Heart left ventricle (tissue), 16 donors: ENCODE measurements around the gene ADH1C. TPM values are rescaled to one million over a fixed set of nuclear protein-coding genes. Genes with fewer than 3 reads are reported as not detected.

Experiments used
- ATAC-seq, 4 donors: fragments of 200-7000 bp; cut with Tn5 transposase; one replicate each; pipeline ENCODE4 v1.9.1; 2020 to 2022; ENCODE audit warnings: moderate library complexity in 4 of 4, mild to moderate bottlenecking in 3 of 4, moderate number of reproducible peaks in 1 of 4
- DNase-seq, 5 donors: peaks; one replicate each; pipeline ENCODE4 v3.0.0-alpha.2; 2020
- H3K27ac ChIP-seq, 12 donors: fragments of 200-600 bp; sonication (generic) in 4 of 12; one replicate each; pipeline versions ENCODE4 v1.5.0 to v1.8.0; 2016 to 2022; ENCODE audit warnings: mild to moderate bottlenecking in 2 of 12
- H3K27me3 ChIP-seq, 9 donors: fragments of 200-600 bp; sonication (generic) in 2 of 9; one replicate each; pipeline versions ENCODE4 v1.5.1 to v1.8.0; 2016 to 2022; ENCODE audit warnings: mild to moderate bottlenecking in 3 of 9
- H3K36me3 ChIP-seq, 9 donors: fragments of 200-600 bp; sonication (generic) in 2 of 9; one replicate each; pipeline versions ENCODE4 v1.5.0 to v1.8.0; 2018 to 2022; ENCODE audit warnings: mild to moderate bottlenecking in 2 of 9
- H3K4me1 ChIP-seq, 12 donors: fragments of 200-600 bp; sonication (generic) in 4 of 12; one replicate each; pipeline versions ENCODE4 v1.5.0 to v1.8.0; 2016 to 2022; ENCODE audit warnings: mild to moderate bottlenecking in 3 of 12
- H3K4me3 ChIP-seq, 12 donors: fragments of 200-600 bp; sonication (generic) in 4 of 12; one replicate each; pipeline versions ENCODE4 v1.5.0 to v1.8.0; 2017 to 2022; ENCODE audit warnings: mild to moderate bottlenecking in 9 of 12, moderate library complexity in 4 of 12
- H3K9me3 ChIP-seq, 12 donors: fragments of 200-600 bp; sonication (generic) in 4 of 12; one replicate each; pipeline versions ENCODE4 v1.5.0 to v1.8.0; 2016 to 2022; ENCODE audit warnings: mild to moderate bottlenecking in 1 of 12
- POLR2A ChIP-seq, 2 donors: fragments of 450-650 bp; IDR thresholded peaks; one replicate each; pipeline ENCODE4 v1.6.1; 2017; ENCODE audit warnings: antibody characterized with exemption in 2 of 2, mild to moderate bottlenecking in 2 of 2, moderate library complexity in 2 of 2
- WGBS, 4 donors: extraction: QIAGEN DNeasy Blood & Tissue Kit in 2 of 4; methylation state at CpG; one replicate each; pipeline versions ENCODE4 v1.1.5 to v1.1.7; 2013 to 2018; 5-methylcytosine and 5-hydroxymethylcytosine counted together
- intact Hi-C, 10 donors: fragments of 100-400 bp; cut with DNase I; formaldehyde crosslinking; loops; one replicate each; pipeline versions ENCODE4 v1.11.1 to v1.14.2; 2022
- polyA plus RNA-seq, 2 donors: library from polyadenylated mRNA; stranded (reverse); fragments of 200-250 nt; gene quantifications; one replicate each; pipeline ENCODE4 v1.2.3, GENCODE V29; 2013
- total RNA-seq, 9 donors: library from RNA; depleted of rRNA in 2 of 9; stranded (reverse); fragments of >200 nt in 2 of 9; fragmentation: NEBNext Ultra II Directional in 3 of 9; extraction: Animal tissue kit (Norgen Biotek cat#: 25700) in 3 of 9; gene quantifications; one replicate each; pipeline versions ENCODE4 v1.1.0 to v1.2.4, GENCODE V29; 2016 to 2023
- TF ChIP-seq, protein P1 (sequence below), 12 donors: fragments of 200-600 bp; sonication (generic) in 4 of 12; IDR thresholded peaks; one replicate each; pipeline versions ENCODE4 v1.5.0 to v1.8.0; 2018 to 2022; ENCODE audit warnings: antibody characterized with exemption in 12 of 12, mild to moderate bottlenecking in 5 of 12
- donor health status: ischemic (EF 13 %, LVEDD 7.1; RV severe dilation, severe dysfunction).
- donor health status: healthy with polysubstance abuse.
- donor health status: DM: no; HTN: yes; CAD: no.
- donor health status: DM: no; HTN: no; CAD: no.
- donor health status: ischemic (EF 25% LVEDD 6.9; RV normal size, moderate dysfunction).
- donor health status: ischemic (EF 25% LVEDD 5.7; RV mildly dilated, moderate dysfunction).
- donor health status: healthy.
- donor health status: DM: yes; HTN: yes; CAD: no.
- donor health status: ischemic (EF 35%, LVEDD 5.7; RV mildly dilated, moderate dysfunction).
- donor health status: nonischemic (EF 11% LVEDD 7.7; RV severe dilation, severe dysfunction).
- donor health status: DM: yes; HTN: yes; CAD: no.
- donor health status: PGD.
- donor health status: ischemic (EF 29% LVEDD 5.4; RV normal size, mild dysfunction).
- donor health status: nonischemic (EF 23%, LVEDD 6.1; RV moderate dilation, normal function).

The ADH1C gene
- total and polyA plus RNA-seq, 11 donors, result 0.64 to 14.3 (median 2.8) TPM

DNA sequence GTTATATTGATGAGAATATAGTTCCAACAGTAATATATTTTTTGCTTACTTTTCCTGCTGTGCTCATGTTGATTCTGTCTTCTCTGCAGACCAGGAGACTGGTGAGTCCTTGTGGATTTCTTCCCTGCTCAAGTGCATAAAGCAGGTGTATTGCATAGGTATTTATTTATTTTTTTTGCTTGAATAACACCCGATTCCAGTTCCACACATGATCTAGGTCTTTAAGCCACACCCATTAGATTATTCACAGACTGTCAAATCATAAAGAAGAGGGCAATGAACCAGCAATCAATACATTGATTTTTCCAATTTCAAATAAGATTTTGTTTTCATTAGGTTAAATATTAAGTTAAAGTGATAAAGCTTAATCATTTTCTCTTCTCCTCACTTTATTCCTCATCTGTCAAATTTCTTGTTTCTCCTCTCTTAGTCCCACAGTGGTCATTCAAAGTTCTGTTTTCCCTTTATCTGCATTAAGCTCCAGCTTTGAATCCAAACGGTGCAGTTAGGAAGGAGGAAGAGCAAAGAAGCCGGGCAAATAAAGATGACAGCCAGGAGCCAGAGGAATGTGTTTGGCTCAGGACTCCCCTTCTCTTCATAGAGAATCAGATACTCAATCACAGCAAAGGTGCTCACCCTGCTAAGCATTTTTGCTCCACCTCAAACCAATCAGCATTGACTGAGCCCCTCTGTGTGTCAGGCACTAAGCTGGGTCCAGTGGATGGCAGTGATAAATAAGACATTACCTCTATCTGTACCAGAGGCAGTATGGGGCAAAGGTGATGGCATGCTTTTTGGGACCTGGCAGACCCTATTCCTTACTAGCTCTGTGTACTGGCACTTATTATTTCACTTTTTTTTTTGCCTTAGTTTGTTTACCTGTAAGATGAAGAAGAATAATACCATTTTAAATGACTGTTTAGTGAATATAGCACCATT, 61.4 kb downstream of the ADH1C start, which contains the start of gene ADH1A:
Gene ADH1A (minus strand): TSS at position 138 of the 939 bp plus-strand sequence. CDS start 71 bp downstream, at position 67.
- TF ChIP-seq, protein P1, sequence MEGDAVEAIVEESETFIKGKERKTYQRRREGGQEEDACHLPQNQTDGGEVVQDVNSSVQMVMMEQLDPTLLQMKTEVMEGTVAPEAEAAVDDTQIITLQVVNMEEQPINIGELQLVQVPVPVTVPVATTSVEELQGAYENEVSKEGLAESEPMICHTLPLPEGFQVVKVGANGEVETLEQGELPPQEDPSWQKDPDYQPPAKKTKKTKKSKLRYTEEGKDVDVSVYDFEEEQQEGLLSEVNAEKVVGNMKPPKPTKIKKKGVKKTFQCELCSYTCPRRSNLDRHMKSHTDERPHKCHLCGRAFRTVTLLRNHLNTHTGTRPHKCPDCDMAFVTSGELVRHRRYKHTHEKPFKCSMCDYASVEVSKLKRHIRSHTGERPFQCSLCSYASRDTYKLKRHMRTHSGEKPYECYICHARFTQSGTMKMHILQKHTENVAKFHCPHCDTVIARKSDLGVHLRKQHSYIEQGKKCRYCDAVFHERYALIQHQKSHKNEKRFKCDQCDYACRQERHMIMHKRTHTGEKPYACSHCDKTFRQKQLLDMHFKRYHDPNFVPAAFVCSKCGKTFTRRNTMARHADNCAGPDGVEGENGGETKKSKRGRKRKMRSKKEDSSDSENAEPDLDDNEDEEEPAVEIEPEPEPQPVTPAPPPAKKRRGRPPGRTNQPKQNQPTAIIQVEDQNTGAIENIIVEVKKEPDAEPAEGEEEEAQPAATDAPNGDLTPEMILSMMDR (IDR thresholded peaks at IDR 0.05), result no peak
- no peak for TF ChIP-seq POLR2A (IDR thresholded peaks at IDR 0.05)
- Histone ChIP-seq H3K4me3 (no peak within 1 kb of the TSS), H3K27ac (no peak within 1 kb of the TSS), H3K9me3 (peaks cover 0 to 17% (median 0%) of the 10 kb centered on the region in 12 donors), H3K27me3 (no peaks in the 10 kb centered on the region), H3K36me3 (no peaks in the 10 kb centered on the region), H3K4me1 (no peaks in the 10 kb centered on the region)
- ATAC-seq, result no peak
- 60 to 80% (median 69%) methylated on average over 3 of the region's 3 CpGs for WGBS, 4 donors
- intact Hi-C loops, result no loop called here
- no peak for DNase-seq

Other genes with a start within 250 kb of the ADH1C start
- not detected for gene ADH4, start 208.4 kb downstream of the ADH1C start, total RNA-seq
- under 1 TPM in 1 of 2 donors, not detected in 1; 0.12 TPM for gene ADH4, start 208.4 kb downstream of the ADH1C start, polyA plus RNA-seq
- not detected for gene ADH6, start 133.5 kb downstream of the ADH1C start, total RNA-seq
- not detected for gene ADH6, start 133.5 kb downstream of the ADH1C start, polyA plus RNA-seq
- 1 to 10 TPM in 1 of 9 donors, under 1 TPM in 1, not detected in 7; 0.25 to 1.9 TPM for gene ADH1A, start 61.8 kb downstream of the ADH1C start, total RNA-seq
- not detected for gene ADH1A, start 61.8 kb downstream of the ADH1C start, polyA plus RNA-seq
- gene ADH1B, start 31.3 kb downstream of the ADH1C start, total RNA-seq, result 100 to 1,000 TPM in 3 of 9 donors, 10 to 100 TPM in 5, 1 to 10 TPM in 1; 9.3 to 304 (median 54.1) TPM
- gene ADH1B, start 31.3 kb downstream of the ADH1C start, polyA plus RNA-seq, result 10 to 100 TPM; 21.3 to 39.2 TPM
- not detected for gene ADH7, start 82.6 kb upstream of the ADH1C start, total RNA-seq
- gene ADH7, start 82.6 kb upstream of the ADH1C start, polyA plus RNA-seq, result not detected
- gene C4orf17, start 158.3 kb upstream of the ADH1C start, total RNA-seq, result not detected
- not detected for gene C4orf17, start 158.3 kb upstream of the ADH1C start, polyA plus RNA-seq
- gene TRMT10A, start 211.3 kb upstream of the ADH1C start, total RNA-seq, result 1 to 10 TPM; 1.8 to 5.1 (median 4.1) TPM
- gene TRMT10A, start 211.3 kb upstream of the ADH1C start, polyA plus RNA-seq, result 1 to 10 TPM; 1.8 to 4.8 TPM
- 1 to 10 TPM; 1.5 to 5.0 (median 2.8) TPM for gene MTTP, start 222.1 kb upstream of the ADH1C start, total RNA-seq
- gene MTTP, start 222.1 kb upstream of the ADH1C start, polyA plus RNA-seq, result under 1 TPM; 0.44 to 0.91 TPM